Colonic mucosa (tissue), 4 donors: ENCODE data around the gene DEPDC1B. TPM values are rescaled to one million over a fixed set of nuclear protein-coding genes. Genes with fewer than 3 reads are reported as not detected.
"Not testable (repeated sequence)": the region's sequence is repeated elsewhere in the genome, so short reads cannot be mapped to it uniquely, and the experiment has no call there.

Source experiments
- DNase-seq: peaks from one replicate; pipeline ENCODE4 v3.0.0-alpha.2; 2020
- H3K27ac ChIP-seq: fragments of 200-600 bp; one replicate; pipeline ENCODE4 v1.8.0; 2021
- H3K27me3 ChIP-seq: fragments of 200-600 bp; one replicate; pipeline ENCODE4 v1.8.0; 2021
- H3K36me3 ChIP-seq: fragments of 200-600 bp; one replicate; pipeline ENCODE4 v1.8.0; 2021
- H3K4me1 ChIP-seq: fragments of 200-600 bp; one replicate; pipeline ENCODE4 v1.8.0; 2021; ENCODE audit warnings: mild to moderate bottlenecking
- H3K4me3 ChIP-seq: fragments of 200-600 bp; one replicate; pipeline ENCODE4 v1.8.0; 2021
- H3K9ac ChIP-seq, 2 donors: one replicate each; pipeline ENCODE4 v1.7.0; 2013; ENCODE audit warnings: control low read depth in 2 of 2, low read depth in 2 of 2, low read length in 2 of 2
- H3K9me3 ChIP-seq: fragments of 200-600 bp; one replicate; pipeline ENCODE4 v1.8.0; 2021
- intact Hi-C: fragments of 100-400 bp; cut with DNase I; formaldehyde crosslinking; loops from one replicate; pipeline ENCODE4 v1.14.1; 2022
- total RNA-seq, 2 donors: library from RNA; stranded (reverse); fragmentation: NEBNext Ultra II Directional in 1 of 2; extraction: Animal tissue kit (Norgen Biotek cat#: 25700) in 1 of 2; gene quantifications; one replicate each; pipeline ENCODE4 v1.2.1, GENCODE V29; 2021
- TF ChIP-seq, protein P1 (sequence below): fragments of 200-600 bp; IDR thresholded peaks from one replicate; pipeline ENCODE4 v1.8.0; 2022; ENCODE audit warnings: antibody characterized with exemption, mild to moderate bottlenecking
- donor health status: healthy.
- donor health status: DM: no; HTN: no; CAD: no.
- donor health status: DM: no; HTN: no; CAD: no.

The DEPDC1B gene
- total RNA-seq, 2 donors from 2014 or later: 8.4 to 25.1 TPM

- TF ChIP-seq, protein P1, sequence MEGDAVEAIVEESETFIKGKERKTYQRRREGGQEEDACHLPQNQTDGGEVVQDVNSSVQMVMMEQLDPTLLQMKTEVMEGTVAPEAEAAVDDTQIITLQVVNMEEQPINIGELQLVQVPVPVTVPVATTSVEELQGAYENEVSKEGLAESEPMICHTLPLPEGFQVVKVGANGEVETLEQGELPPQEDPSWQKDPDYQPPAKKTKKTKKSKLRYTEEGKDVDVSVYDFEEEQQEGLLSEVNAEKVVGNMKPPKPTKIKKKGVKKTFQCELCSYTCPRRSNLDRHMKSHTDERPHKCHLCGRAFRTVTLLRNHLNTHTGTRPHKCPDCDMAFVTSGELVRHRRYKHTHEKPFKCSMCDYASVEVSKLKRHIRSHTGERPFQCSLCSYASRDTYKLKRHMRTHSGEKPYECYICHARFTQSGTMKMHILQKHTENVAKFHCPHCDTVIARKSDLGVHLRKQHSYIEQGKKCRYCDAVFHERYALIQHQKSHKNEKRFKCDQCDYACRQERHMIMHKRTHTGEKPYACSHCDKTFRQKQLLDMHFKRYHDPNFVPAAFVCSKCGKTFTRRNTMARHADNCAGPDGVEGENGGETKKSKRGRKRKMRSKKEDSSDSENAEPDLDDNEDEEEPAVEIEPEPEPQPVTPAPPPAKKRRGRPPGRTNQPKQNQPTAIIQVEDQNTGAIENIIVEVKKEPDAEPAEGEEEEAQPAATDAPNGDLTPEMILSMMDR: no peak
- Histone ChIP-seq H3K4me1 (no peaks in the 10 kb centered on the region), H3K4me3 (no peak overlapping the region), H3K9ac (no peak overlapping the region), H3K36me3 (no peaks in the 10 kb centered on the region), H3K27ac (no peak overlapping the region), H3K27me3 (no peaks in the 10 kb centered on the region), H3K9me3 (no peaks in the 10 kb centered on the region)
- intact Hi-C loops: no loop called here
- no peak for DNase-seq
Measured at GRCh38 chr5:60578315-60578714, 121.7 kb downstream of the DEPDC1B start.

DNA sequence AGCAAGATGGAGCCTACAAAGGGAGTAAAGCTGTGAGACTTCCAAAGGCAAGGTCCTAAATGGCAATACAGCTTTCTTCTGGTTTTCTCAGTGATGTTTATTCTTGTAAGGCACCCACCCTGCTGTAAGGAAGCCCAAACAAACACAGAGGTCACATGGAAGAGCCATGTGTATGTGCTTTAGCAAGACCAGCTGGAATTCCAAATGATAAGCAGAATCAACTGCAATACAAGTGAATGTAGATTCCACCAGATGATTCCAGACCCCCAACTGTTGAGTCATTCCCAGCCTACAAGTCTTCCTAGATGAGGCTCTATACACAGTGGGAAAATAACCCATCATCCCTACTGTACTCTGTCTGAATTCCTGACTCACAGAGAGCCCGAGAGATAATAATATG, 122.8 kb downstream of the DEPDC1B start:
- TF ChIP-seq, protein P1: no peak
- no peak for DNase-seq
- no peaks in the 10 kb centered on the region for H3K27me3 ChIP-seq
- no peak overlapping the region for H3K9ac ChIP-seq
- H3K36me3 ChIP-seq: no peaks in the 10 kb centered on the region
- intact Hi-C loops: no loop called here
- no peaks in the 10 kb centered on the region for H3K4me1 ChIP-seq
- no peaks in the 10 kb centered on the region for H3K9me3 ChIP-seq
- no peak overlapping the region for H3K4me3 ChIP-seq
- no peak overlapping the region for H3K27ac ChIP-seq

GRCh38 chr5:60576425-60576824, 123.5 kb downstream of the DEPDC1B start:
- Histone ChIP-seq H3K4me3 (no peak overlapping the region), H3K27ac (no peak overlapping the region), H3K9ac (no peak overlapping the region), H3K9me3 (no peaks in the 10 kb centered on the region), H3K4me1 (no peaks in the 10 kb centered on the region), H3K36me3 (no peaks in the 10 kb centered on the region), H3K27me3 (no peaks in the 10 kb centered on the region)
- TF ChIP-seq, protein P1: no peak
- no peak for DNase-seq
- intact Hi-C loops: no loop called here

- no peaks in the 10 kb centered on the region for H3K9me3 ChIP-seq
- TF ChIP-seq, protein P1: no peak
- H3K4me1 ChIP-seq: no peaks in the 10 kb centered on the region
- no peak overlapping the region for H3K27ac ChIP-seq
- no peak overlapping the region for H3K4me3 ChIP-seq
- no peak overlapping the region for H3K9ac ChIP-seq
- DNase-seq: no peak
- intact Hi-C loops: no loop called here
- no peaks in the 10 kb centered on the region for H3K27me3 ChIP-seq
- no peaks in the 10 kb centered on the region for H3K36me3 ChIP-seq
Measured at GRCh38 chr5:60568646-60569045, 131.3 kb downstream of the DEPDC1B start.

DNA sequence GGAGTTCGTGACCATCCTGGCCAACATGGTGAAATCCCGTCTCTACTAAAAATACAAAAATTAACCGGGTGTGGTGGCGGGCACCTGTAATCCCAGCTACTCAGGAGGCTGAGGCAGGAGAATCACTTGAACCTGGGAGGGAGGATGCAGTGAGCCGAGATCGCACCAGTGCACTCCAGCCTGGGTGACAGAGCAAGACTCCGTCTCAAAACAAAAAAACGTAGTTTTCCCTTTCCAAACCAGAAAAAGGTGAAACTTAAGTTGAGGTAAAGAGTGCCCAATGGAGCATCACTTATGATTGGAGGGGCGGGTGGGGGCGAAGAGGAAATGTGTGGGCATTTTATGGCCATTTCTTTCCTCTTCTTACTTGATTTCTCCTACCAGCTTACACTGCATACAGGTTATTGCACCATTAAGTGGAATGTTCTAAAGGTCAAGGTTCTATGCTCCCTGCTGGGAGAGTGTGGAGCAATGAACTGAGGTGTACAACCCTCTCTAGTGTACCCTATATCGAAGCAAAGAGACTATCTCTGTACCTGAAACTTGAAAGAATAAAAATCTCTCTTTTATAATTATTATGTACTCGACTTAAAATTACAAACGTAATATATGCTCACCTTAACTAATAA, 136.2 kb downstream of the DEPDC1B start:
- Histone ChIP-seq H3K4me3 (no peak overlapping the region), H3K4me1 (no peaks in the 10 kb centered on the region), H3K9ac (no peak overlapping the region), H3K27ac (no peak overlapping the region), H3K9me3 (no peaks in the 10 kb centered on the region), H3K27me3 (no peaks in the 10 kb centered on the region), H3K36me3 (no peaks in the 10 kb centered on the region)
- intact Hi-C loops: no loop called here
- no peak for DNase-seq
- TF ChIP-seq, protein P1: no peak

DNA sequence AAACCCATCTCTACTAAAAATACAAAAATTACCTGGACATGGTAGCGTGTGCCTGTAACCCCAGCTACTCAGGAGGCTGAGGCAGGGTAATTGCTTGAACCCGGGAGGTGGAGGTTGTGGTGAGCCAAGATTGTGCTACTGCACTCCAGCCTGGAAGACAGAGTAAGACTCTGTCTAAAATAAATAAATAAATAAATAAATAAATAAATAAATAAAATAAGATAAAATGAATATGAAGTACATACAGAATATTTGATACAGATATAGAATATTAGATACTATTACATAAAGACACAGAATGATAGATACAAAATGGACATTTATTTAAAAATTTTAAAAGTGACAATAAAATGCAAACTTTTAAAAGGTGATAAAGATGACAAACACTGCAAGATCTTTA, 146.7 kb downstream of the DEPDC1B start:
- H3K4me1 ChIP-seq, H3K27me3 ChIP-seq, H3K4me3 ChIP-seq, H3K27ac ChIP-seq, DNase-seq, H3K9ac ChIP-seq, intact Hi-C loops, H3K9me3 ChIP-seq, H3K36me3 ChIP-seq: not testable (repeated sequence)
